Measurements from ENCODE around the gene ST14. TPM values are rescaled to one million over a fixed set of nuclear protein-coding genes. Genes with fewer than 3 reads are reported as not detected.
"Not testable (repeated sequence)": the region's sequence is repeated elsewhere in the genome, so short reads cannot be mapped to it uniquely, and the experiment has no call there.

Gene ST14
- polyA plus RNA-seq, 1 donor (not counting 4 experiments of a cell fraction or from before 2014, with no cell fraction given): 45.8 TPM

- FAIRE-seq (no peak), DNase-seq (ENCODE audit: low read depth, low spot score) (no peak)
- TF ChIP-seq EZH2 (IDR thresholded peaks at IDR 0.05; ENCODE audit: low read length) (no peak), CTCF (optimal IDR thresholded peaks at IDR 0.05 in 1 of 3, IDR thresholded peaks at IDR 0.05 in 1 of 3, conservative IDR thresholded peaks at IDR 0.05 in 1 of 3; ENCODE audit: extremely low read depth in 1 of 3, insufficient read depth in 2 of 3, low read length in 3 of 3) (no peak)
- Histone ChIP-seq H3K27ac (ENCODE audit: control insufficient read depth, insufficient read depth, low read length) (no peak overlapping the region), H3K9ac (ENCODE audit: control insufficient read depth, extremely low read depth, insufficient read depth, low read length) (no peak overlapping the region), H2AFZ (ENCODE audit: control insufficient read depth, low read length) (no peak overlapping the region), H3K4me3 (ENCODE audit: control insufficient read depth in 2 of 3, extremely low read depth in 1 of 3, insufficient read depth in 2 of 3, low read depth in 1 of 3, low read length in 3 of 3) (no peak overlapping the region), H3K27me3 (ENCODE audit: control insufficient read depth, extremely low read depth, insufficient read depth, low read length) (no peaks in the 10 kb centered on the region), H4K20me1 (ENCODE audit: control insufficient read depth, extremely low read depth, insufficient read depth, low read length) (no peaks in the 10 kb centered on the region), H3K9me3 (ENCODE audit: control insufficient read depth, low read depth, low read length) (no peaks in the 10 kb centered on the region), H3K4me2 (ENCODE audit: control insufficient read depth, extremely low read depth, insufficient read depth, low read depth, low read length) (no peak overlapping the region), H3K79me2 (ENCODE audit: control insufficient read depth, insufficient read depth, low read length) (peaks cover 4% of the 10 kb centered on the region), H3K4me1 (ENCODE audit: control insufficient read depth, extremely low read depth, insufficient read depth, low read length) (no peaks in the 10 kb centered on the region), H3K36me3 (ENCODE audit: control insufficient read depth in 2 of 2, extremely low read depth in 1 of 2, insufficient read depth in 2 of 2, low read length in 2 of 2) (no peaks in the 10 kb centered on the region), H3K9me1 (ENCODE audit: control insufficient read depth, extremely low read depth, insufficient read depth, low read length) (no peaks in the 10 kb centered on the region)
- dilution Hi-C loops (cut with MboI; ENCODE audit: extremely low pct_ligation_motif_present, low sequenced_read_pairs): no loop called here
Measured at GRCh38 chr11:130249371-130249770, 89.8 kb downstream of the ST14 start.

GRCh38 chr11:130249929-130250328, 90.3 kb downstream of the ST14 start:
- H4K20me1 ChIP-seq (ENCODE audit: control insufficient read depth, extremely low read depth, insufficient read depth, low read length); H3K9me1 ChIP-seq (ENCODE audit: control insufficient read depth, extremely low read depth, insufficient read depth, low read length); H2AFZ ChIP-seq (ENCODE audit: control insufficient read depth, low read length); FAIRE-seq; H3K27me3 ChIP-seq (ENCODE audit: control insufficient read depth, extremely low read depth, insufficient read depth, low read length); H3K79me2 ChIP-seq (ENCODE audit: control insufficient read depth, insufficient read depth, low read length); H3K4me2 ChIP-seq (ENCODE audit: control insufficient read depth, extremely low read depth, insufficient read depth, low read depth, low read length); H3K36me3 ChIP-seq (ENCODE audit: control insufficient read depth in 2 of 2, extremely low read depth in 1 of 2, insufficient read depth in 2 of 2, low read length in 2 of 2); dilution Hi-C loops (cut with MboI; ENCODE audit: extremely low pct_ligation_motif_present, low sequenced_read_pairs); H3K9me3 ChIP-seq (ENCODE audit: control insufficient read depth, low read depth, low read length); DNase-seq (ENCODE audit: low read depth, low spot score); H3K27ac ChIP-seq (ENCODE audit: control insufficient read depth, insufficient read depth, low read length); H3K9ac ChIP-seq (ENCODE audit: control insufficient read depth, extremely low read depth, insufficient read depth, low read length); H3K4me3 ChIP-seq (ENCODE audit: control insufficient read depth in 2 of 3, extremely low read depth in 1 of 3, insufficient read depth in 2 of 3, low read depth in 1 of 3, low read length in 3 of 3); H3K4me1 ChIP-seq (ENCODE audit: control insufficient read depth, extremely low read depth, insufficient read depth, low read length): not testable (repeated sequence)

- H3K27ac ChIP-seq (ENCODE audit: control insufficient read depth, insufficient read depth, low read length); H3K4me1 ChIP-seq (ENCODE audit: control insufficient read depth, extremely low read depth, insufficient read depth, low read length); dilution Hi-C loops (cut with MboI; ENCODE audit: extremely low pct_ligation_motif_present, low sequenced_read_pairs); H2AFZ ChIP-seq (ENCODE audit: control insufficient read depth, low read length); H3K4me3 ChIP-seq (ENCODE audit: control insufficient read depth in 2 of 3, extremely low read depth in 1 of 3, insufficient read depth in 2 of 3, low read depth in 1 of 3, low read length in 3 of 3); H3K36me3 ChIP-seq (ENCODE audit: control insufficient read depth in 2 of 2, extremely low read depth in 1 of 2, insufficient read depth in 2 of 2, low read length in 2 of 2); H3K79me2 ChIP-seq (ENCODE audit: control insufficient read depth, insufficient read depth, low read length); H3K9me3 ChIP-seq (ENCODE audit: control insufficient read depth, low read depth, low read length); H3K4me2 ChIP-seq (ENCODE audit: control insufficient read depth, extremely low read depth, insufficient read depth, low read depth, low read length); H4K20me1 ChIP-seq (ENCODE audit: control insufficient read depth, extremely low read depth, insufficient read depth, low read length); FAIRE-seq; H3K27me3 ChIP-seq (ENCODE audit: control insufficient read depth, extremely low read depth, insufficient read depth, low read length); H3K9ac ChIP-seq (ENCODE audit: control insufficient read depth, extremely low read depth, insufficient read depth, low read length); DNase-seq (ENCODE audit: low read depth, low spot score); H3K9me1 ChIP-seq (ENCODE audit: control insufficient read depth, extremely low read depth, insufficient read depth, low read length): not testable (repeated sequence)
Measured at GRCh38 chr11:130251763-130252162, 92.2 kb downstream of the ST14 start.

Small RNA genes within 50 kb of the gene (small RNA-seq; reads per million reads assigned to genes)
- 0 reads per million in 3 experiments for gene RF00015 (ENCODE audit: insufficient read length in 3 of 3, low read depth in 3 of 3, low replicate concordance in 1 of 3)

Other genes starting within 250 kb of the ST14 start
- 3.8 to 5.8 TPM (median 4.7 TPM) in 3 replicates for gene PRDM10, start 156.9 kb upstream of the ST14 start, polyA plus RNA-seq
- gene APLP2, start 89.9 kb upstream of the ST14 start, polyA plus RNA-seq: 376 to 561 TPM (median 531 TPM) in 3 replicates
- gene ZBTB44, start 155.1 kb downstream of the ST14 start, polyA plus RNA-seq: 12.7 to 16.8 TPM (median 15.7 TPM) in 3 replicates

Data from keratinocyte (primary cell).